Measurements from ENCODE around the gene KCNJ4.
"Not testable (repeated sequence)": the region's sequence is repeated elsewhere in the genome, so short reads cannot be mapped to it uniquely, and the experiment has no call there.

The KCNJ4 gene

DNA sequence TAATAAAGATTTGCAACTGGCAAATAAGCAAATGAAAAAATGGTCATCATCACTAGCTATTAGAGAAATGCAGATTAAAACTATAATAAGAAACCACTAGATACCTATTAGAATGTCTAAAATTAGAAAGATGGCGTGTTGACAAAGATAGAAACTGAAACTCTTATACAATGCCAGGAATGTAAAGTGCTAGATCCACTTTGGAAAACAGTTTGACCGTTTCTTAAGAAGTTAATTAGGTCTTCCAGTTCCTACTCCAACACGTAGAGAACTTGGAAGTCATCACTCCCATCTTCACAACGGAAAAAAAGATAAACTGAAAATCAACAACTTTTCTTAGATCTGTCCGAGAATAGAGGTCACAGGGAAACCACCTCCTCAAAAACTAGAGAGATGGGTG lies 68.1 kb downstream of the KCNJ4 start:
- not testable (repeated sequence) for DNase-seq (ENCODE audit: low read depth in 2 of 2)

DNA sequence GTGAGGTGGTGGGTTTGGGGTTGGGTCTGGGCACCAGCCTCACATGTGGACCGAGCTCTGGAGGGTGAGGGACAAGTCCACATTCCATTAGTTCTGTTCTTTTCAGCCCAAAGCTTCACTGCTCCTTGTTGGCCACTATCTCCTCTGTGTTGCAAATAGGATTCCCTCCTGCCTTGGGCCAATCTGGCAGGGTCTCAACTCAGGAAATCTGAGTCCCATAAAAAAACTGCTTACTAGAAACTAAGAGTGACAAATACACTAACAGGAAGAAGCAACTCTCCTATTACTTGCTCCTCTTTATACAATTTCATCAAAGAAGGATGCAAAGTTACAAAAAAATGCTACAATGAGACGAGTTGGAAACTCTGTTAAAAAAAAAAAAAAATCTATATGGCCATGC lies 71.6 kb downstream of the KCNJ4 start:
- no peak for DNase-seq (ENCODE audit: low read depth in 2 of 2)

DNA sequence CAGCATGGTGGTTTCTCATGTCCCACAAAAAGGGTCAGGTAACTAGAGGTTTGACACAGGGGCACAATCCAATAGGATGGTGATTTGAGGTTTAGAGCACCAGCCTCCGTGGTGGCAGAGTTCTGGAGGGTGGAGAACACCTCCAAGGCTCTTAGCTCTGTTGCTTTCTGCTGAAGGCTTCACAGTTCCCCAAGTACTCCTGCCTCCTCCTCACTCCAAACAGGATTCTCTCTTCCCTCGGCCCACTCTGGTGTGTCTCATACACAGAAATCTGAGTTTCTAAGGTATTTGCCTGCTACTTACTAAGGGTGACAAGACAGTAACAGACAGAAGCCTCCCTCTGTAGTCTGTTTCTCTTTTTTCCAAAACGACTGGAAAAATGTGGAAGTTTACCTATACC lies 73.6 kb downstream of the KCNJ4 start:
- DNase-seq (ENCODE audit: low read depth in 2 of 2) = not testable (repeated sequence)
